Glomerular visceral epithelial cell (primary cell): ENCODE results near the gene ADAMTS10.
"Not testable (repeated sequence)": the region's sequence is repeated elsewhere in the genome, so short reads cannot be mapped to it uniquely, and the experiment has no call there.

Experiments
- DNase-seq: peaks from one replicate; pipeline ENCODE4 v3.0.0-alpha.2; 2016; ENCODE audit errors: extremely low spot score

Gene ADAMTS10

GRCh38 chr19:8610041-8610935 is at the start of gene ADAMTS10:
ADAMTS10 (minus strand) TSS chr19:8610715; CDS start chr19:8605710, 5,005 bp downstream.
- no peak for DNase-seq

GRCh38 chr19:8659905-8660304 is 49.4 kb upstream of the ADAMTS10 start:
- no peak for DNase-seq

GRCh38 chr19:8657869-8658268 is 47.4 kb upstream of the ADAMTS10 start:
- DNase-seq: no peak

- no peak for DNase-seq
These were observed 44.8 kb upstream of the ADAMTS10 start for GRCh38 chr19:8655340-8655709.

GRCh38 chr19:8654591-8655339 is 44.2 kb upstream of the ADAMTS10 start:
- DNase-seq: peak; percentile 17

- DNase-seq: no peak
These were observed 37.7 kb upstream of the ADAMTS10 start for GRCh38 chr19:8648240-8648639.

GRCh38 chr19:8643860-8644653 is 33.5 kb upstream of the ADAMTS10 start:
- DNase-seq: no peak

- DNase-seq: no peak
These were observed 32.0 kb upstream of the ADAMTS10 start for GRCh38 chr19:8642561-8642960.

- no peak for DNase-seq
These were observed 31.5 kb upstream of the ADAMTS10 start for GRCh38 chr19:8641908-8642547.

- no peak for DNase-seq
These were observed 30.8 kb upstream of the ADAMTS10 start for GRCh38 chr19:8641221-8641907.

- no peak for DNase-seq
These were observed 30.0 kb upstream of the ADAMTS10 start for GRCh38 chr19:8640402-8641004.

- no peak for DNase-seq
These were observed 29.4 kb upstream of the ADAMTS10 start for GRCh38 chr19:8639821-8640401.

GRCh38 chr19:8638078-8638619 is 27.6 kb upstream of the ADAMTS10 start:
- no peak for DNase-seq

GRCh38 chr19:8637070-8637469 is 26.6 kb upstream of the ADAMTS10 start:
- DNase-seq: not testable (repeated sequence)

GRCh38 chr19:8635422-8635821 is 24.9 kb upstream of the ADAMTS10 start:
- DNase-seq: no peak

GRCh38 chr19:8631425-8631819 is 20.9 kb upstream of the ADAMTS10 start:
- DNase-seq: no peak

- no peak for DNase-seq
These were observed 20.4 kb upstream of the ADAMTS10 start for GRCh38 chr19:8630796-8631424.

GRCh38 chr19:8629996-8630683 is 19.6 kb upstream of the ADAMTS10 start, which contains the start of gene NFILZ:
NFILZ (plus strand) TSS chr19:8630633; CDS start chr19:8676766, 46,133 bp downstream.
- DNase-seq: no peak

GRCh38 chr19:8629184-8629583 is 18.7 kb upstream of the ADAMTS10 start:
- DNase-seq: no peak
